ENCODE data around the gene CMTM2.
A peak's percentile ranks its signal among the peaks of the same experiment; 100 is the strongest.

CMTM2 gene

DNA sequence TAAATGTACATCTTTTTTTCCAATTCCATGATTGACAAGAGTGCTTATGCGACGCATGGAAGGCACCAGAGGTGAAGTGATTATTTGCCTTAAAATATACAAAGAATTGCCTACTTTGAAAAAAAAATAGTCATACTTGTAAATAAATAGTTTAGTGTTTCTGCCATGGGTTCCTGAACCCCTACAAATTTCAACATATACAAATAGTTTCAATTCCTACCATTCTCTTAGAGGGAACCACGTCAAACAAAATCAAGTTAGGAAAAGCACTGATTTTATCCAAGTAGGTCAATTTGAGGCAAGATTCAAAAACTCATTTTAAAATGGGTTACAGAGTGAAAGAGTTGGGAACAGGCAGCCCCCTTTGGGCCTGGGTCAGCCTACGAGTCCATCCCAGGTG is 36.9 kb downstream of the CMTM2 start:
- Histone ChIP-seq H3K27ac (ENCODE audit: poor library complexity, severe bottlenecking) (no peak overlapping the region), H3K36me3 (ENCODE audit: low read depth) (peaks cover 52% of the 10 kb centered on the region), H3K4me3 (ENCODE audit: severe bottlenecking) (no peak overlapping the region), H3K9me3 (ENCODE audit: severe bottlenecking) (no peaks in the 10 kb centered on the region), H3K4me1 (ENCODE audit: insufficient read depth, poor library complexity, severe bottlenecking) (peaks cover 25% of the 10 kb centered on the region), H3K27me3 (ENCODE audit: insufficient read depth, poor library complexity, severe bottlenecking) (no peaks in the 10 kb centered on the region)
- ATAC-seq (ENCODE audit: low read depth) (no peak), DNase-seq (ENCODE audit: low spot score) (no peak)
- no peak for TF ChIP-seq CTCF (IDR thresholded peaks at IDR 0.05; ENCODE audit: poor library complexity, severe bottlenecking)

DNA sequence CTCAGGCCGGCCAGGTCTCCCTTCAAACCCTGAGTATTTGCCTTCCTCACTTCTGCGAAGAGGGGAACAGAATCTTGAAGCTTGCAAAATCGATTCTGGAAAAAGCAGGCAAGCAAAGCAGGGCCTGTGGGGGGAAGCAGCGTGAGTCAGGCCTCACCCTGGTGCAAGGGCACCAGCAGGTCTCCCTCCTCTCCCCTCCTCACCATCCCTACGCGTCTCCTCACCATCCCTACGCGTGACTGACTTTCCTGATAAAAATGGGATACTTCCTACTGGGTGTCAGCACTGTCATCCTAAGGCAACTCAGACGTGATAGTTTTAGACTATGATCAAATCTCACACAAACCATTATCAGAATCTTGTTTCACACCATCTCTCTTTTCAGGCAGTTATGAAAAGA is 37.3 kb downstream of the CMTM2 start:
- no peak for TF ChIP-seq CTCF (IDR thresholded peaks at IDR 0.05; ENCODE audit: poor library complexity, severe bottlenecking)
- Histone ChIP-seq H3K9me3 (ENCODE audit: severe bottlenecking) (no peaks in the 10 kb centered on the region), H3K27ac (ENCODE audit: poor library complexity, severe bottlenecking) (no peak overlapping the region), H3K4me3 (ENCODE audit: severe bottlenecking) (no peak overlapping the region), H3K36me3 (ENCODE audit: low read depth) (peaks cover 52% of the 10 kb centered on the region), H3K4me1 (ENCODE audit: insufficient read depth, poor library complexity, severe bottlenecking) (peaks cover 25% of the 10 kb centered on the region), H3K27me3 (ENCODE audit: insufficient read depth, poor library complexity, severe bottlenecking) (no peaks in the 10 kb centered on the region)
- ATAC-seq (ENCODE audit: low read depth): no peak
- DNase-seq (ENCODE audit: low spot score): no peak

- TF ChIP-seq CTCF (IDR thresholded peaks at IDR 0.05; ENCODE audit: poor library complexity, severe bottlenecking): no peak
- Histone ChIP-seq H3K27me3 (ENCODE audit: insufficient read depth, poor library complexity, severe bottlenecking) (no peaks in the 10 kb centered on the region), H3K27ac (ENCODE audit: poor library complexity, severe bottlenecking) (no peak overlapping the region), H3K4me3 (ENCODE audit: severe bottlenecking) (no peak overlapping the region), H3K9me3 (ENCODE audit: severe bottlenecking) (no peaks in the 10 kb centered on the region), H3K36me3 (ENCODE audit: low read depth) (peaks cover 49% of the 10 kb centered on the region), H3K4me1 (ENCODE audit: insufficient read depth, poor library complexity, severe bottlenecking) (peaks cover 25% of the 10 kb centered on the region)
- ATAC-seq (ENCODE audit: low read depth) (no peak), DNase-seq (ENCODE audit: low spot score) (no peak)
Observed at GRCh38 chr16:66617010-66617434, 37.8 kb downstream of the CMTM2 start.

GRCh38 chr16:66617728-66618127 is 38.5 kb downstream of the CMTM2 start:
- Histone ChIP-seq H3K4me1 (ENCODE audit: insufficient read depth, poor library complexity, severe bottlenecking) (peaks cover 25% of the 10 kb centered on the region), H3K4me3 (ENCODE audit: severe bottlenecking) (no peak overlapping the region), H3K9me3 (ENCODE audit: severe bottlenecking) (no peaks in the 10 kb centered on the region), H3K36me3 (ENCODE audit: low read depth) (peaks cover 52% of the 10 kb centered on the region), H3K27me3 (ENCODE audit: insufficient read depth, poor library complexity, severe bottlenecking) (no peaks in the 10 kb centered on the region), H3K27ac (ENCODE audit: poor library complexity, severe bottlenecking) (peak overlapping the region; percentile 84)
- ATAC-seq (ENCODE audit: low read depth): no peak
- TF ChIP-seq CTCF (IDR thresholded peaks at IDR 0.05; ENCODE audit: poor library complexity, severe bottlenecking): no peak
- no peak for DNase-seq (ENCODE audit: low spot score)

- H3K27ac ChIP-seq (ENCODE audit: poor library complexity, severe bottlenecking): peak overlapping the region; percentile 84
- no peak overlapping the region for H3K4me3 ChIP-seq (ENCODE audit: severe bottlenecking)
- H3K27me3 ChIP-seq (ENCODE audit: insufficient read depth, poor library complexity, severe bottlenecking): no peaks in the 10 kb centered on the region
- H3K4me1 ChIP-seq (ENCODE audit: insufficient read depth, poor library complexity, severe bottlenecking): peaks cover 25% of the 10 kb centered on the region
- DNase-seq (ENCODE audit: low spot score): no peak
- peak; percentile 96 for ATAC-seq (ENCODE audit: low read depth)
- no peak for TF ChIP-seq CTCF (IDR thresholded peaks at IDR 0.05; ENCODE audit: poor library complexity, severe bottlenecking)
- H3K9me3 ChIP-seq (ENCODE audit: severe bottlenecking): no peaks in the 10 kb centered on the region
- H3K36me3 ChIP-seq (ENCODE audit: low read depth): peaks cover 46% of the 10 kb centered on the region
Observed at GRCh38 chr16:66618588-66619375, 39.5 kb downstream of the CMTM2 start.
